HEK293 (cell line): ENCODE measurements around the gene ELAPOR1.

ENCODE experiments used
- YY1 ChIP-seq: fragments of 450-650 bp; formaldehyde crosslinking; IDR thresholded peaks from 2 replicates; pipeline ENCODE4 v1.5.1; 2018; ENCODE audit warnings: missing biosample characterization, missing genetic modification characterization
- ZBTB1 ChIP-seq: fragments of 450-650 bp; formaldehyde crosslinking; IDR thresholded peaks from 2 replicates; pipeline ENCODE4 v1.5.1; 2016; ENCODE audit warnings: missing biosample characterization, missing genetic modification characterization
- ZNF140 ChIP-seq: fragments of 450-650 bp; formaldehyde crosslinking; IDR thresholded peaks from 2 replicates; pipeline ENCODE4 v1.5.1; 2016; ENCODE audit warnings: missing biosample characterization, missing genetic modification characterization
- ZNF157 ChIP-seq: fragments of 450-650 bp; formaldehyde crosslinking; IDR thresholded peaks from 2 replicates; pipeline ENCODE4 v1.5.1; 2016; ENCODE audit warnings: missing biosample characterization, missing genetic modification characterization
- ZNF354C ChIP-seq: fragments of 450-650 bp; formaldehyde crosslinking; IDR thresholded peaks from 2 replicates; pipeline ENCODE4 v1.5.1; 2016; ENCODE audit warnings: missing biosample characterization, missing genetic modification characterization, low read depth, borderline replicate concordance
- ZNF423 ChIP-seq: fragments of 450-650 bp; formaldehyde crosslinking; IDR thresholded peaks from 2 replicates; pipeline ENCODE4 v1.5.1; 2016; ENCODE audit warnings: missing biosample characterization, missing genetic modification characterization
- ZNF473 ChIP-seq: fragments of 450-650 bp; formaldehyde crosslinking; IDR thresholded peaks from 2 replicates; pipeline ENCODE4 v1.5.1; 2017; ENCODE audit warnings: missing biosample characterization, missing genetic modification characterization
- TF ChIP-seq, protein P1 (sequence below): fragments of 450-650 bp; formaldehyde crosslinking; IDR thresholded peaks from 2 replicates; pipeline ENCODE4 v1.5.1; 2017; ENCODE audit warnings: missing biosample characterization, missing genetic modification characterization
- TF ChIP-seq, protein P2 (sequence below): fragments of 450-650 bp; formaldehyde crosslinking; IDR thresholded peaks from 2 replicates; pipeline ENCODE4 v1.5.1; 2016; ENCODE audit warnings: missing biosample characterization, missing genetic modification characterization
- TF ChIP-seq, protein P3 (sequence below): fragments of 450-650 bp; formaldehyde crosslinking; conservative IDR thresholded peaks from 2 replicates; pipeline ENCODE4 v1.5.1; 2016; ENCODE audit warnings: low read depth, missing biosample characterization, missing genetic modification characterization

DNA sequence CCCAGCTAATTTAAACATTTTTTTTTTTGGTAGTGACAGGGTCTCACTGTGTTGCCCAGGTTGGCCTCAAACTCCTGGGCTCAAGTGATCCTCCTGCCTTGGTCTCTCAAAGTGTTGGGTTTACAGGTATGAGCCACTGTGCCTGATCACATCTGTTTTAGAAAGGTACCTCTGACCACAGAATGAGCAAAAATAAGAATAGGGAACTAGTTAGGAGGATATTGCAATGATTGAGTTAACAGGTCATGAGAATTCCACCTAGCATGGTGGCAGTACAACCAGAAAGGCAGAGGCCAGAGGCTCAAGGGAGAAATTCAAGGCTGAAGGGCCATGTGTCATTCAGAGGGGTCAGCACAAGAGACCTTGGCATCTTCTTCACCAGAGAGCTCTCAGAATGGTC is 49.6 kb downstream of the ELAPOR1 start:
- TF ChIP-seq, protein P1, sequence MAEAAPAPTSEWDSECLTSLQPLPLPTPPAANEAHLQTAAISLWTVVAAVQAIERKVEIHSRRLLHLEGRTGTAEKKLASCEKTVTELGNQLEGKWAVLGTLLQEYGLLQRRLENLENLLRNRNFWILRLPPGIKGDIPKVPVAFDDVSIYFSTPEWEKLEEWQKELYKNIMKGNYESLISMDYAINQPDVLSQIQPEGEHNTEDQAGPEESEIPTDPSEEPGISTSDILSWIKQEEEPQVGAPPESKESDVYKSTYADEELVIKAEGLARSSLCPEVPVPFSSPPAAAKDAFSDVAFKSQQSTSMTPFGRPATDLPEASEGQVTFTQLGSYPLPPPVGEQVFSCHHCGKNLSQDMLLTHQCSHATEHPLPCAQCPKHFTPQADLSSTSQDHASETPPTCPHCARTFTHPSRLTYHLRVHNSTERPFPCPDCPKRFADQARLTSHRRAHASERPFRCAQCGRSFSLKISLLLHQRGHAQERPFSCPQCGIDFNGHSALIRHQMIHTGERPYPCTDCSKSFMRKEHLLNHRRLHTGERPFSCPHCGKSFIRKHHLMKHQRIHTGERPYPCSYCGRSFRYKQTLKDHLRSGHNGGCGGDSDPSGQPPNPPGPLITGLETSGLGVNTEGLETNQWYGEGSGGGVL (tag by site-specific recombination): no peak
- no peak for TF ChIP-seq ZNF140 (tag by site-specific recombination)
- no peak for TF ChIP-seq ZNF423 (tag by site-specific recombination)
- TF ChIP-seq ZBTB1 (tag by site-specific recombination): no peak
- TF ChIP-seq, protein P2, sequence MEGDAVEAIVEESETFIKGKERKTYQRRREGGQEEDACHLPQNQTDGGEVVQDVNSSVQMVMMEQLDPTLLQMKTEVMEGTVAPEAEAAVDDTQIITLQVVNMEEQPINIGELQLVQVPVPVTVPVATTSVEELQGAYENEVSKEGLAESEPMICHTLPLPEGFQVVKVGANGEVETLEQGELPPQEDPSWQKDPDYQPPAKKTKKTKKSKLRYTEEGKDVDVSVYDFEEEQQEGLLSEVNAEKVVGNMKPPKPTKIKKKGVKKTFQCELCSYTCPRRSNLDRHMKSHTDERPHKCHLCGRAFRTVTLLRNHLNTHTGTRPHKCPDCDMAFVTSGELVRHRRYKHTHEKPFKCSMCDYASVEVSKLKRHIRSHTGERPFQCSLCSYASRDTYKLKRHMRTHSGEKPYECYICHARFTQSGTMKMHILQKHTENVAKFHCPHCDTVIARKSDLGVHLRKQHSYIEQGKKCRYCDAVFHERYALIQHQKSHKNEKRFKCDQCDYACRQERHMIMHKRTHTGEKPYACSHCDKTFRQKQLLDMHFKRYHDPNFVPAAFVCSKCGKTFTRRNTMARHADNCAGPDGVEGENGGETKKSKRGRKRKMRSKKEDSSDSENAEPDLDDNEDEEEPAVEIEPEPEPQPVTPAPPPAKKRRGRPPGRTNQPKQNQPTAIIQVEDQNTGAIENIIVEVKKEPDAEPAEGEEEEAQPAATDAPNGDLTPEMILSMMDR (tag by site-specific recombination): no peak
- TF ChIP-seq ZNF473 (tag by site-specific recombination): no peak
- TF ChIP-seq ZNF157 (tag by site-specific recombination): no peak
- no peak for TF ChIP-seq YY1
- TF ChIP-seq, protein P3, sequence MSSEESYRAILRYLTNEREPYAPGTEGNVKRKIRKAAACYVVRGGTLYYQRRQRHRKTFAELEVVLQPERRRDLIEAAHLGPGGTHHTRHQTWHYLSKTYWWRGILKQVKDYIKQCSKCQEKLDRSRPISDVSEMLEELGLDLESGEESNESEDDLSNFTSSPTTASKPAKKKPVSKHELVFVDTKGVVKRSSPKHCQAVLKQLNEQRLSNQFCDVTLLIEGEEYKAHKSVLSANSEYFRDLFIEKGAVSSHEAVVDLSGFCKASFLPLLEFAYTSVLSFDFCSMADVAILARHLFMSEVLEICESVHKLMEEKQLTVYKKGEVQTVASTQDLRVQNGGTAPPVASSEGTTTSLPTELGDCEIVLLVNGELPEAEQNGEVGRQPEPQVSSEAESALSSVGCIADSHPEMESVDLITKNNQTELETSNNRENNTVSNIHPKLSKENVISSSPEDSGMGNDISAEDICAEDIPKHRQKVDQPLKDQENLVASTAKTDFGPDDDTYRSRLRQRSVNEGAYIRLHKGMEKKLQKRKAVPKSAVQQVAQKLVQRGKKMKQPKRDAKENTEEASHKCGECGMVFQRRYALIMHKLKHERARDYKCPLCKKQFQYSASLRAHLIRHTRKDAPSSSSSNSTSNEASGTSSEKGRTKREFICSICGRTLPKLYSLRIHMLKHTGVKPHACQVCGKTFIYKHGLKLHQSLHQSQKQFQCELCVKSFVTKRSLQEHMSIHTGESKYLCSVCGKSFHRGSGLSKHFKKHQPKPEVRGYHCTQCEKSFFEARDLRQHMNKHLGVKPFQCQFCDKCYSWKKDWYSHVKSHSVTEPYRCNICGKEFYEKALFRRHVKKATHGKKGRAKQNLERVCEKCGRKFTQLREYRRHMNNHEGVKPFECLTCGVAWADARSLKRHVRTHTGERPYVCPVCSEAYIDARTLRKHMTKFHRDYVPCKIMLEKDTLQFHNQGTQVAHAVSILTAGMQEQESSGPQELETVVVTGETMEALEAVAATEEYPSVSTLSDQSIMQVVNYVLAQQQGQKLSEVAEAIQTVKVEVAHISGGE (tag by site-specific recombination): no peak
- TF ChIP-seq ZNF354C (tag by site-specific recombination): no peak
